NCI-H1092 treated with DMSO at 0.1 percent for 48 hours (cell line): ENCODE results near the gene MAT2A.

Source experiments
- DNase-seq: peaks from one replicate; lab custom pipeline; 2025; lab: John Stamatoyannopoulos, UW

MAT2A gene

DNA sequence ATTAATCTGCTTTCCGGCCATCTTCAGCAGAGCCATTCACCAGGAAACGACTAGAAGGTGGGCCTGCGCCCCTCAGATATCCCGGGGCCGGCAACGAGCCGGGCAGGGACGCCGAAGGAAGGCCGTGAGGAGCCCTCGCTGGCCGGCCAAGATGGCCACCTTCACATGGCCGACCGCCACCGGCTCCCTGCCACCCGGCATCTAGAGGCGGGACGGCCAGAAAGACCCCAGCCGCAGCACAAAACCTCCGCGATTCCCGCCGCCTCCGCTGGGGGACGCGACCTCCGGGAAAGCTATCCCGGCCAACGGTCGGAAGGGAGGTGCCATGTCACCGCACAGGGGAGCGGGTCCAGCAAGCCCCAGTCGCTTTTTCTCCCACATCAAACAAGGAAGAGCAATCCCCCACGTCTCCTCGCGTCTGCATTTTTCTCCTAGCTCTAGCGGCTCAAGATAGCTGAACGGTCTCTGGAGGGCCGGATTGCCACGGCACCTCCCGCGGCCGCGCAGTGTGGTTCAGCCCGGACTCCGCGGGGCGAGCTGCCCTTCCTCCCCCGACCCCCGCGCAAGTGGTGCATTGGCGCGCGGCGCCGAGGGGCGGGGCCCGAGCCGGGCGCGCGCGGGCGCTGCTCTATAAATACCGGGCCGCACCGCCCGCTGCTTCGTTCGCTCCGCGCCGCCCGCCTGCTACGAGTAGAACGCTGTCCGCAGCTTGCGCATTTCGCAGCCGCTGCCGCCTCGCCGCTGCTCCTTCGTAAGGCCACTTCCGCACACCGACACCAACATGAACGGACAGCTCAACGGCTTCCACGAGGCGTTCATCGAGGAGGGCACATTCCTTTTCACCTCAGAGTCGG, at the start of gene MAT2A:
TSS of gene MAT2A (plus strand) at position 662 of the 854 bp plus-strand sequence. CDS start at position 782, 120 bp downstream.
- DNase-seq: peak; percentile 89

DNA sequence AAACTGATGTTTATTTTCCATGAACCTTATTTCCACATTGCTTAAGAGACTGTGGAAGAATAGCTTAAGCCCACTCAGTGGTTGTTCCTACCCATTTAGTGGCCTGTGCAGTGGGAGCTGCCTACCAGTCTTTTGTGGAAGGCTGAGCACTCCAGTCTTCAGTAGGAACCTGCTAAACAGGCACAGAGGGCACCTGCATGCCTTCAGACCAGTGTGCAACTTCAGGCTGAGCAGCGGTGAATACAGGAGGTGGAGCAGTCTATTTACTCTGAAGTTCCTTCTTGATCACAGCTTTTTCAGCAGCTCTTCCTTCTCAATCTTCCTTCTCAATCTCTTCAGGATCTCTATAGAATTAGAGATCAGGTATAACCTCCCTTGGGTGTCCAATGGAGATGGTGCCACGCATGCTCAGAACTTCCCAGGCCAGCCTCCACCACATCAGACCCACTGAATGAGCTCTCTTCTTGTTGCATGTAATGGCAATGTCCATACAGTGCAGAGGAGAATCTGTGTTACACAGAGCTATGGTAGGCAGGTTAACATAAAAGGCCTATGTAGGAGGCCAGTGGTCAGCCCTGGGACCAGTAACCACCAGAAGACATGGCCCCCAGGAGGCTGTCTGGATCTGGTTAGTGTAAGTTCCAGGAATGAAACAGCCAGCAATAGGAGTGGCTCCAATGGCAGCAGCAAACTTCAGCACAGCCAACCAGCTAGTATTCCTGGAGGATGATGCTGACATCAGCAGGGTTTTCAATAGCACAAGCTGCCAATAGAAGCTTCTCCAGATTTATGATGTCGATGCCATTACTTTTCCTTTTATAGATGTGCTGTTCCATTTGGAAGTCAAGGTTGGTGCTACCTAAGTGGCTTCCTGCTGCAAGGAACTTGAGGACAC, 47.9 kb upstream of the MAT2A start:
- DNase-seq: no peak

DNA sequence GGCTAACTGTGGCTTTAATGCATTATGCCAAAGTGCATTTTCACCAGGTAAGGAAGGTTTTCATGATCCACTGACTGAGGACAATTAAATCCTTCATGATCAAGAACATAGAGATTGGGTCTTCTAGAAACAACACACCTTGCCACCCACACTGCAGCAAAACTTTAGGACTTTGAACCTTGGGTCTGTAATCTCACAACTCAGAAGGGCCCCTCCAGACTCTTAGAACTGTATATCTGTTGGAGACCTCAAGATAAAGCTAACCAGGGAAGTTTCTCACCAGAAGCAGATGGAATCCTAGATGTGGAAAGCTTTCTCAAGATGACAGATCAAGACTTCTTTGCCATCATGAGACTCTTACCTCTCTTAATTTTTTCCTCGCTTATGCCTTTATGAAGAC, 42.5 kb upstream of the MAT2A start:
- DNase-seq: no peak

DNA sequence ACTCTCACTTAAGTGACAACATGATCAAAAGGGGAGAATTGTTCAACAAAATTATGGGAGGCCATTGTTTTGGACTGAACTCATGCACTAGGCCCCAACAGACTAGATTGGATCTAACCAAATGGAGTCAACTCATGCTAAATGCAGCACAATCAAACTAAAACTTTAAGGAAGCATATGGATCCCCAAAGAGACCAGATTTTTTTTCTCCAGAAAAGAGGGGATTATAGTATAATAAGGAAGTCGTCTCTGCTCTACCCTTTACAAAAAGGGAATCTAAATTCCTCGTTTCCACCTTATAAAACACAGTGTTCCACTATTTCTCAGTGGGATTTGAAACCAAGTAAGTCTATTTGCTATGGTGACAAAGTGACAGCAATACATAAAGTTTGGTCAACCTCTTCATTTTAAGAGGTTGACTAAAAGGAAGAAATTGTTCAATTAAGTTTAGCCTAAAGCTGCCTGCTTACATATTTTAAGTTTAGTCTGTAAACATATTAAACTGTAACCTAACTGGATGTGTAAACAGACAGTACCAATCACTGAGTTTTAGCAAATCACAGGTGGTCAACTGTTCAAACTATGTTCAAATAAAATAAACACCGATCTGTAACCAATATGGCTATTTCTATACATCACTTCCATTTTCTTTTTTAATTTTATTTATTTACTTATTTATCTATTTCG, 40.9 kb upstream of the MAT2A start:
- DNase-seq: no peak

DNA sequence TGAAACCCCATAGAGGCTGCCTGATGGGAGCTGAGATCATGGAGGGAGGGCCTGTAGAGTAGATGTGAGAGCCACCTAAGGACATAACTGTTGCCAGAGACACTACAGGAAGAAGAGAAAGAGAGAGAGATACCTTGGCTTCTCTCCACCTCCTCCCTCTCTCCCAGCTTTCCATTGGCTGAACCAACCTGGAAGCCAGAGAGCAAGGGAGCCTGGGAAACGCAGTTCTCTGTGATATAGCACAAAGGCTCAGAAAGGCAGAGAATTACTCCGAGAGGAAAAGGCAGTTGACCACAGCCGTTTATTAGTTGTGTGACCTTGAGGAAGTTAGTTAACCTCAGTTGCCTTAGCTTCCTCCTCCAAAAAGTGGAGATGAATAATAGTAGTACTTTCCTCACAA, 37.7 kb upstream of the MAT2A start:
- no peak for DNase-seq

- DNase-seq: no peak
Measured at GRCh38 chr2:85502720-85503119, 36.2 kb upstream of the MAT2A start.

DNA sequence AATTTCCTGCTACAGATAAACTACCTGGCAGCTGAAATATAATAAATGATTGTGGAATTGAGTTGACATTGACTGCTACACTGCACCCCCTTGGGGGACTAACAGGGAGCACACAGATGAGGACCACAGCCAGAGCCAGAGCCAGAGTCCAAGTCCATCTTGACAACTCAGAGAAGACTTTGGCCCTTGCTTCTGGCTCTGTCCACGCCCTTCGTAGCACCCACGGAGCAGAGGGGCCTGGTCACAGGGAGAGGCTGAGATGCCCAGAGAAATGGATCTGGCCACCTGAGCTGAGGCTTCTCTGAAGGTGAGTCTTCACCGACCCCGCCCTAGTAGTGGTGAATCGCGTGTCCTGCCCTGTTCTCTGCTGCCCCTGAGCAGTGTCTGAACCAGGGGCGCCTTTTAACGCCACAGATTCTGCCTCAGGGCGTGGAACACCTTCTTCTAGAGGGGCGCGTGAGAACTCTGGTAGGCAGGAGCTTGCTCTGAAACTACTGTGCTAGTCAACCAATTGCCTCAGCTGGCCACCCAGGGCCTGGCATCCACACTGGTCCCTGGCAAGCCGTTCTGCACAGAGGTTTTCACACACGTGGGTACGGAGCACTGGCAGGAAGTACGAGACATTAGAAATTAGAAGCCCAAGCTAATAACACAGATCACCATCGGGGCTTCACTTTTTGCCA, 35.7 kb upstream of the MAT2A start:
- DNase-seq: no peak

- no peak for DNase-seq
Measured at GRCh38 chr2:85503851-85504777, 34.9 kb upstream of the MAT2A start.

DNA sequence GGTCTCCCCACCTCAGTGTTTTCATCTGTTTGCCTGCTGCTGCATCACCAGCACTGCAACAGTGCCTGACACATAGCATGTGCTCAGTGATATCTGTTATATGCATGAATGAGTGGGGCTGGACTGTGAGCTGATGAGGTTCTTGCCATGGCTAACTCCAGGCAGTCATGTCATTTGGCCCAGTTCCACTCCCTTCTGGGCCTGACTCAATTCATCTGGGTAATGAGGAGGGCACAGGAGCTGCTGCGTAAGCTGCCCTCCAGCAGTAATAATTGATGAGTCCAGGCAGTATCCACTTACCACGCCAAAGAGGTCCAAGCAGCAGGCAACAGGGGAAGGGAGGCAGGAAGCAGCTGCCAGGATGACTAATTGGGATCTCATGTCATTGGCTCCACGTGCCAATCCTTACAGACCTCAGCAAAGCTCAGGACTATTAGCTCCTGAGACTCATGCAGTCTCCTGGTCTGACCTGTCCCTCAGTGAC, 34.1 kb upstream of the MAT2A start:
- DNase-seq: peak; percentile 70

DNA sequence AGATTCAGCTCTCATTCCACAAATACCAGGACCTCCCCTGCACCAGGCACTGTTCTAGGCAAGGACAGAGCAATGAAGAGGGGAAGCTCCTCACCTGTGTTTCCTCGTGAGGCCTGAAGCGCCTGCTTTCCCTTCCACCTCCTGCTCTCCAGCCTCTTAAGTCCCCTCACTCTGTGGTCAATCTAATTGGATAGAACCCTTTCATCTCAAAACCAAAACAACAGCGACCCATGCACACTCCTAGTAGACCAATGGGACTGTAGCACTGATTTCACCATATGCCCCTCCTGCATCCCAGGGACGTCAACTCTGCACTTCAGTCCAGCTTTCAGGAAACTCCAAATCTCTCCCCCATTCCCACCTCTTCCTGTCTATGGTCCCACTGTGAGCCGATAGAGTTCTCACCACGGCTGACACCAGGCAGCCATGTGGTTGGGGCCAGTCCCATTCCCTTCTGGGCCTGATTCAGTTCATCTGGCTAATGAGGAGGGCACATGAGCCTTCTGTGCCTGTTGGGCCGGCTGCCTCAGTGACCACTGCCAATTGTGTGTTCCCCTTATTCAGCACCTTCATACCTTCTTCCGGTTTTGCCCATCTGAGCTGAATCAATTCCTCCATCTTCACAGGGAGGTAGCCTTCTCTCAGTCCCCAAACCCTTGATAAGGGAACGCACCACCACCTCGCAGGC, 33.3 kb upstream of the MAT2A start:
- no peak for DNase-seq

DNA sequence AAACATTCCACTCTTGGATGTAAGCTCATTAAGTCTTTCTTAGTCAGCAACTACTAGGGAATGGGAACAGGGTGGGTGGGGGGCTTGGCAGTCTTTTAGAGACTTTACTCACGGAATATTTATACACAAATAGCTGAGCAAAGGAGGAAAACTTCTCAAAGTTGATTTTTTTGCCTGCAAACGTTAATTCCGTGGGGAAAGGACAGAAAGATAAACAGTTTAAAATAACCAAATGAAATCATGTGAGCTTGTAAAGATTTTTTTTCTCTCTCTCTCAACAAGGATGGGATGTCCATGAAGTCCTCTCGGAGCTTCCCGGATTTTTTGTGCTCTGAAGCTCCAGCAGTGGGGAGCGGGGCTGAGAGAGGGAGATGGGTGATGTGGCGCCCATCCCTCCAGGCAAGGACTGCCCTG, 32.2 kb upstream of the MAT2A start:
- no peak for DNase-seq

DNA sequence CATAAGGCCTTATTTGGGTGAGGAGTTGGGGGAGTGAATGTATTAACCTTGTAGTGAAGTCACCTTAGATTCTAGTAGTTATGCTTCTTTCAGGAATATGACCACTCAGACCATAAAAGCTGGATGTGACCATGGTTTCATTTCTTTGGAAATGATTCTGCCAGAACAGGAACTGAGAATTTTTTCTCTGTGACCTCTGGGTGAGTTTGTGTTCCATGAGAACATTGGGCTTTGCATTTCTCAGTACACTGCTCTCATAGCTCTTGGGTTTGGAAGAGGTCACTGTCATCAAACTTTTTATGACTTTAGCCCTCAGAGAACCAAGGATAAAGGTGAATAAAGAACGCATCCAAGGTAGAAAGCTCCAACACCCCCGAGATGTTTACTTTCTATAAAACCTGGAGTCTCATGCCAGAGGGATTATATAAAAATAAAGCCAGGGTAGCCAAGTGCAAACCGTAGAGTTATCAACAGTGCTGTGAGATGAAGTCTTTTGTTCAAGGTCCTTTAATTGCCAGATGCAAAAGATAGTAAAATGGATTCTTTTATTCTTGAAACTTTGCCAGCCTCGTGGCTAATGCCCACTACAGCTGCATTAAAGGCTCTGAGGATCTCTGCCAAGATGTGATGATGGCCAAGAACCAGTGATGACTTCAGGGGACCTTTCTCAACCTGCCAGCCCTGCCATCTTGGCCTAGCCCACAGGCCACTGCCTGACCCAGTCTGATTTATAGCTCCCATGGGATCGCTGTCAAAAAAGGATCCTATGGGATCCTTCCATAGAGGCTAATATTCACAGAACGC, 27.8 kb upstream of the MAT2A start:
- peak; percentile 22 for DNase-seq

- DNase-seq: no peak
Measured at GRCh38 chr2:85514323-85514722, 24.6 kb upstream of the MAT2A start.

DNA sequence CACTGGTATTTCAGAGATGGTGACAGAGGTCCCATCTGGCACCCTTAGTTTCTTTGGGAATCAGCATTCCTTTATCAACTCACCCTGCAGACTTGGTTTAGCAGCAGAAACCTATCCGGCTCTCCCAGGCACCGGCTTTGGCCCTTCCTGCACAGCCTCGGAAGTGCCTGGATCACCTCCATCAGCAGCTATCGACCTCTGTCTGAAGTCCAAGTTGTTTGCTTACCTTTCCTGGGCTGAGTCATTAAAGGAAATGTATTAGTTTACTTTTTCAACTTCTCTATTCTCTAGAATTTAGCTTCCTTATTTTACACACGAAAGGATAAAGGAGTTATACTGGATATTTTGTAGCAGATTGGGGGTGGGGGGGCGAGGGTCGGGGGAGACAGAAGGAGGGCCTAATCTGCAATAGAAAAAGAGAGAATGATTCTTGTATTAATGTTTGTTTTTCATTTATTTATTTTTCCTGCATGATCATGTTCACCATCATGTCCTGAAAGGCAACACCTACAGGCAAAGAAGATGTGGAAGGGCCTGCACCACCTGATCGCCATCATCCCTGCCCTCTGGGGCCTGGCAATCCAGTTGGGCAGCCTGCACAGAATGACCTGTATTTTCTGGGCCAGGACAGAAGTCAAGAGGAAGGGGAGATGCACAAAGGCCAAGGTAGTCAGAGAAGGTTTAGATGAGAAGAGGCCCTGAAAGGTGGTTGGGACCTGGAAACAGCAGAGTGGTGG, 22.1 kb upstream of the MAT2A start:
- no peak for DNase-seq

- DNase-seq: no peak
Measured at GRCh38 chr2:85522090-85522647, 16.8 kb upstream of the MAT2A start.

- DNase-seq: no peak
Measured at GRCh38 chr2:85523062-85523902, 15.7 kb upstream of the MAT2A start.

DNA sequence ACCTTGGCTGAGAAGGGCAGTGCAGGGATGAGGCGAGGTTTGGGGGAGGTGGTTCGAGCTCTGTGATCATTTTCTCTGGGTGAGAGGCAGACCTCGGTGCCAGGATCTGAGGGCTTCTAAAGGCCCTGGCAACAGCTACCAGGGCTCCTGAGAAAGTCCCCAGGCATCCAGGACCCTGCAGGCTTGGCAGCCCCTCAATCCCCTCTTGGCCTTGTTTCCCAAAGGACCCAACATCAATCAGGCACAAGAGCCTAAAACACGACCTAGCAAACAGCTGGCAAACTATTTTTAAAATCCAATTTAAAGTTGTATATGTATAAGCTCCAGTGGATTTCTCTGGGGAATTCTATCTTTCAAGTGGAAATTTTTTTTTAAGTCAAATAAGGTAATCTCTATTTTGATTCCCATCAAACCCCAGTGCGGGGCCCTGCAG, 15.0 kb upstream of the MAT2A start:
- no peak for DNase-seq
